Pulmonary artery endothelial cell (primary cell): ENCODE measurements around the gene RTL5. TPM values are rescaled to one million over a fixed set of nuclear protein-coding genes. Genes with fewer than 3 reads are reported as not detected.
A peak's percentile ranks its signal among the peaks of the same experiment; 100 is the strongest.

Experiments used
- DNase-seq: peaks from one replicate; pipeline ENCODE4 v3.0.0-alpha.2; 2011; ENCODE audit warnings: low read depth, low spot score
- total RNA-seq: library from RNA; depleted of rRNA; stranded (reverse); fragments of >200 nt; gene quantifications from 2 replicates; pipeline ENCODE4 v1.2.3, GENCODE V29; 2014

The RTL5 gene
- total RNA-seq, 1 donor from 2014 or later, result 0.20 TPM

DNA sequence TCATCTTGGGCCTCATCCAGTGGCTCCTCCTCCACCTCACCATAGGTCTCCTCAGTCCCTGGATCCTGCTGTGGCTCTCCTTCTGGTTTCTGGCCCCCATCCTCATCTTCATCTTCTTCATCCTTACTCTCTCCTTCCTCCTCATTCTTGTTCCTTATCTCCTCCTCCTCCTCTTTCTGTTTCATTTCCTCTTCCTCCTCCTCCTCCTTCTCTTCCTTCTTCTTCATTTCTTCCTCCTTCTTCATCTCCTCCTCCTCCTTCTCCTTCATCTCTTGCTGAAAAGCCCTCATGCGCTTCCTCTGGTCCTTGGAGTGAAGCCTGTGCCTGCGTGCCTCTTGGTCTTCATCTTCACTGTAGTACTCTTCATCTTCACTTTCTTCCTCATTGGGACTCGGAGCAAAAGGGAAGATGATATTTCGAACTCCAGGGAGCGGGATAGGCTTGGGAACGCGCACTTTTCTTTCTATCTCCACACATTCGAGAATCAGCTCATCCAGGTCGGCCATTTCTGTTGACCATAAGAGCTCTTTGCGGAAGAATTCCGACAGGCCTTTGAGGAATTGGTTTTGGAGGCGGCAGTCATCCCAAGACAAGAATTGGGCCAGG lies 1.5 kb downstream of the RTL5 start:
- DNase-seq, result no peak

DNA sequence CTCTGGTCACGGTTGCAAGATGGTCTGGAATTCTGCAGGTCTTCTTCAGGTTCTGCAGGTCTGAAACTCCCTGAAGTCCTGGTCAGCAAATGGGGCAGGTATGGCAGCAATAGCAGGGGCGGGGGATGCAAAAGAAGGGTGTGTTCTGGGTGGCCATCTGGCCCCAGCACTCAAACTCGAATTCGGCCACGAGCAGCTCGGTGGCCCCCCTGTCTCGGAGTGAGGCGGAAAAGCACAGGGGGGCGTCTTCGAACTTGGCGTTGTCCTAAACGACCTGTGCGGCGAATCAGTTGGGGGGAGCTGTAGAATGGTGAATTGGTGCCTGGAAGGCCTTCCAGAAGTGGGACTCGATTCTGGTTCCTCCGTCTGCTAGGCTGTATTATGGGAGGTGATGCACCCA lies 2.1 kb downstream of the RTL5 start:
- no peak for DNase-seq

DNA sequence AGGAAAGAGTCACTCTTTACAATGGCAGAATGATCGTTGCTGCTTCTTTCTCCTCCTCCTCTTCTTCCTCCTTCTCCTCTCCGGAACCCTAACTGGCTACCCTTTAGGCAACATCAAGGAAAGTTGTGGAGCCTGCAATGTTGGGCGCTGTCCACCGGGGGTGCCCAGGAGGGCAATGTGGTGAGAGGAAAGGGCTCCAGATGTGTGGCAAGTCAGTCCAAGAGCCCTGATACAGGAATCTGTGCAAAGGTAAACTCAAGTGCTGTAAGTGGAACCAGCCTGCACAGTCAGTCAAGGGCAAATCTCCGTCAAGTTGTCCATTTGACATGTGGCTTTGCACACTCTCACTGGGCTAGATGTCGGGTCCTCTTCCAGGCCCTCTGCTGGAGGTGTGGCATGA lies 2.8 kb downstream of the RTL5 start:
- DNase-seq, result no peak

DNA sequence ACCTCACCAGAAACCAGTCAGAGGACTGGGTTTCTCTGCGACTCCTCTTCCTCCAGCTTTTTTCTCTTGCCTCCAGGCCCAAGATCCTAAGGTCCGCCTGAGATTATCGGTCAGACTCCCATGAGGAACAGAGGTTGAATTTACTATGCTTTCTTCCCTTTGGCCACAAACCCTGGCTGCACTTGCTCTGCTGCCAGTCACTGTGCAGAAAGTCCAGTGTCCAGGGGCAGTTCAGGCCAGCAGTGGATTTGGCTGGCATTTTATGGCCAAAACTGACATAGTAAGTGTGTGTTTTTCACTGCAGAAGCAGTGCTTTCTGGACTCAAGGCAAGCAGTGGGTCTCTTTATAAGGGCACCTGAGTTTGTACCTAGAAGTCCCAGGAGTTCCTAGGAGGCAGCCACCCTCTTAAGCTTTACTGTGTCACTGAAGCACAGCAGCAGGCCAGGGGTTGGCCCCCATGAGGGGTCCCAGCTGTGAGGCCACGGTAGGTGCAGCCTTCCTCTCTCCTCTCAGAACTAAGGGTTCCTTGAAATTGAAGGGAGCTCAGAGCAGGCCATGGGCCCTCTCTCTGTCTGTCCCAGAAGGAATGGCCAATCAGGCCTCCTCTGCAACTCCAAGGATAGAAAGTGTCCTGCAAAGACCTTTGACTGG lies 3.4 kb downstream of the RTL5 start:
- no peak for DNase-seq

DNA sequence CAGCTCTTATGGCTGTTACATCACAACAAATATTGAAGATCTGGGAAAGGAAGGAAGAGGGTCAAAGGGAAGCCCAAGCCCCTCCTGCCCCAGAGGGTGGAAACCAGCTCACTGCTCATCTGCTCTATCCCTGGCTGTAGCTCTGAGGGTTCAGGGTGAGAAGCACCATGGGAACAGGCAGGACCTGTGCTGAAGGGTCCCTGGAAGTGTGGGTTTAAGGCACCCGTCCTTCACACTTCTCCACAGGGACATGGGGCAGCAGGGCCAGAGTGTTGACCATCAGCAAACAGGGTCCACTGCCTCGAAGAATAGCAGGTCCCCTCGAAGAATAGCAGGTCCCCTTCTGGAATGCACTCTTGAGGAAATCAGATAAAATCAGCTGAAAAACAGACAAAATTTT lies 4.4 kb downstream of the RTL5 start:
- no peak for DNase-seq

DNA sequence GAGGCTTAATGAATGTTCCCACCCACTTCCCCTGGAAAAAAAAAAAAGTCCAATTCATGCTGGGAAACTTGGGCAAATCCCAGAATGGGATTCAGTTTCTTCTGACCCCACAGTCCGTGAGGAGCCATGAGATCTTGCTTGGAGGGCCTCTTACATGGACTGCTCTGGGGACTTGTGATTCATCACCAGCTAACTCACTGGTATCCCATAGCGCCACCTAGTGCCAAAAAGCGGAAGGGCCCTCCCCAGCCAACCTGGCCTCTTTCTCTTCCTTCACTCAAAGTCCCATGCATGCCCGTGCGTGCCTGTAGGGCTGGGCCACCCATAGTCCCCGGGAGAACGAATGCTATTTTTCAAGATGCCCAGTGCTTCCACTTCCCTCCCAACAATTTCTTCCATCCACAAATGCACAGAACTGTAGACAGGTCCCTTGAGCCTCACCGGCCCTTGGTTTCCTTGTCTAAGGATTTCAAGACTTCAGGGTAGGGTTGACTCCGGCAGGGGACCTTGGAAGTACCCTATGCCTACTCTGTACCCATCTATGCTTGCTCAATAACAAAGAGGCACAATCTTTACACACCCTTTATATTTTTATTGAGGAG lies 5.1 kb downstream of the RTL5 start:
- DNase-seq, result peak; percentile 56

DNA sequence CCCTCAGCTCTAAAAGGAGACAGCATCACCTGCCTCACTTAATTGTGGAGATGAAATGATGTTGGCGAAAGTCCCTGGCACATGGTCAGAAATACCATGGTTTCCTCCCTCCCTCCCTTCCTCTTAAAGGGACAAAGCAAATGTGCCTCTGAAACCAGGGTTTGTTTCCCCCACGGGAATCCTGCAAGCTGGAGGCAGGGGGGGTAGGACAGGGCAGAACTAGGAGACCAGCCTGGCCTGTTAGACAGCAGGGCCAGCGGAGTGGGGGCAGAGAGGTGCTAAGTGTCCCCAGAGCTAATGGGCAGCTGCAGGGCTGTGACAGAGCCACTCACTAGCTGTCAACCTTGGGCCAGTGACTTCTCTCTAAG lies 5.7 kb downstream of the RTL5 start:
- no peak for DNase-seq

DNA sequence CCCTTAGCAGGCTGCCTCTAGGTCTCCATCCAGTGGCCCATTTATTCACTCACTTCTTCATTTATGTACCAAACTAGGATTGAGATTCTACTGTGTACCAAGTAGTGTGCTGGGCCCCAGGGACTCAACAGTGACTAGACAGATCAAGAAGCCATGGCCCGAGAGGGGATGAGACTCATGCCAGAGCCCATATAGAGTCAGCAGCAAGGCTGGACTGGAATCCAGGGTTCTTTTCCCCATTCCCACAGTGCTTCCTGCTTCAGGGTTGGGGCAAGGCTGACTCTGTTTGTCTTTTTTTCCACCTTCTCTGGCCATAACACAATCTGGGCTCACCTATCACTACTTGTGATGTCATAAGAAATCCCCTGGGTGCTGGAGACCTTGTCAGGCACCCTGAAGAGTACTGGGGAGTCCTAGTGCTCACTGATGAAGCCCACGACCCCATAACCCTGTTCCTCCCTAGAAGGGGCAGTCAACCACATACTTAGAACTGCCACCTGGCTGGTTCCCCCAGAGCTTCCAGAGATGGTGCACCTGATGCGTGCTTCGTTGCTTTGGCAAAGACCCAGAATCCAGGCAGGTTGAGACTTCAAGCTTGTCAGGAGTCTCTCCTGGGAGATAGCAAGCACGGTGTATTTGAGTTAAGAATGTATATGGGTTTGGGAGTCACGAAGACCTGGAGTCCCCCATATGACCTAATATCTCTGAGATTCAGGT lies 6.2 kb downstream of the RTL5 start:
- no peak for DNase-seq

DNA sequence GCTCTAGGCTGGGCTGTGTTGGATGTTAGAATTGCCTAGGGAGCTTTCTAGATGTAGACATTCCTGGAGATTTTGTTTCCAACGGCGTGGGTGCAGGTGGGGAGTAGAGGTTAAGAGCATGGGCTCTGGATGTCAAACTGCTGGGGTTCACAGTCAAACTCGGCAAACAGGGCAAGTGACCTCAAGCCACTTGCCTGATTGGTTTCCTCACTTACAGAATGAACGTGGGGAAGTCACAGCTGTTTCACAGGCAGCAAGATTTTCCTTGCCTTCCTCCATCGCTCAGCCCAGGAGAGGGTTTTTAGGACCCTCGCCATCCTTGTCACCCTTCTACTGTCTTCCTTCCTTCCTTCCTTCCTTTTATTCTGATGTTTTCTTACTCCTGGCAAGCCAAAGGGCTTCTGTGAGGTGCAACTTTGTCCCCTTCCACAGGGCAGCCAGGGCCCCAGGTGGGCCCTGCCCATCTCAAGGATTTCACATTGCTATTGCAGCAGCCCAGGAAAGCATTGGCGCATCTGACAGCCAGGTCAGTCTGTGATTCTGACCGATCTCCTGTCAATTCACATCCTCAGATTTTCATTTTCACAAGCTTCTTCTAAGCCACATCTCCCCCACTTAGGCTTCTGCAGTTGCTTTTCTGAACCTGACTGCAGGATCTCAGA lies 7.0 kb downstream of the RTL5 start:
- no peak for DNase-seq

DNA sequence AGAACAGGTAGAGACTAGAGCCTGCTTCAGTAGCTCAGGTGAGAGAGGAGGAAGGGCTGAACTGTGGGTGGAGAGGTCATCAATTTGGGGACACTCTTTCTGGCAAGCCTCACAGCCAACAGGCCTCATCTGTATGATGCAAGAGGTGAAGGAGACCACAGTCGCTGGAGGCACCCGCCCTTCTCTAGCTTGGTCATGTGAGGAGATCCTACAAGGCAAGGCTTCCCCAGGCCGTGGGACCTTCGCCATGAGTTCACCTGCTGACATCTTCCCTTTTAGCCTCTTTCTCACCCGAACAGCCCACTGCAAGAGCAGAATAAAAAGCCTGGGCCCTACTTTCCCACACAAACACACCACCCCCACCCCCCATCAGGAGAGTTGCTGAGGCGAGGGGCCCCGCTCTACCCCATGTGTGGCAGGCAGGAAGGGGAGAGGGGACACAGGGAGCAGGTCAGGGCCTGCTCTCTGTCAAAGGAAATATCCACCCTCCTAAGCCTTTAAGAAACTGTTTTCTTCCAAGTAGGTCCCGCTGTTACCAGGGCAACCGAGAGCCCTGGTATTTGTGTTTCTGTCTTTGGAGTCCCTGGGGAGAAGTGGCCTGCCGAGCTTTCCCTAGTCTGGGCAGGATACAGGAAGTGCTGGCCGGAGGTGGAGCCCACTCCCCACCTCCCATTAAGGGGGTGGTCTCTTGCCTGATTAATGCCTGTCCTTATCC lies 8.1 kb downstream of the RTL5 start:
- peak; percentile 20 for DNase-seq

DNA sequence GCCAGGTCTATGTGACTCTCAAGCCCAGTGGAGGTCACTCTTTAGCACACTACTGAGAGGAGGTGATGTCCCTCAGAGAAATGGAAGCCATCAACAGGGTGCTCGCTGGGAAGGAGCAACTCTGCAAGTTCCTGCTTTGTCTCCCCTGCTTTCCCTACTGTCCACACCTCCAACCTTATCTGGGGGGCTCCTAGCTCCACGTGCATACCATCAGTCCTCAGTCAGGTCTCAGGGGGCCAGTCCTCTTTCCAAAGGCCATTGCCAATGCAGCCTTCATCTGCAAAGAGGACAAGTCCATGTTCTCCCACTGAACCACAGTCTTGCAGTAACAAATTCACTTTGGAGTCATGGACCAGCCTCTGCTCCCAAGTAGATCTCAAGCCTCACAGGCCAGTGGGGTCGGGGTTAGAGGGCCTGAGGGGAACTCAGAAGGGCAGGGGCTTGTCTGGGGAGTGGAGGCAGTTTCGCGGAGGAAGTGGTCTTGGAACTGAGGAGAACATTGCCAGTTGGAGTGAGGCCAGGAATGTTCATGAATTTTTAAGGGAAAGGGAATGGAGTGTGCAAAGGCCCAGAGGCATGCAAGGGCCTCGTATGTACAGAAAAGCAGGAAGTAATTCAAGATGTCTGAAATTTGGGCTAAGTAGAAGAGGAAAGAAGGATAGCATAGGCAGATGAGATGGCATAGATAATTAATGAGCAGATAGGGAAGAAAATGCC lies 8.9 kb downstream of the RTL5 start:
- DNase-seq, result no peak

DNA sequence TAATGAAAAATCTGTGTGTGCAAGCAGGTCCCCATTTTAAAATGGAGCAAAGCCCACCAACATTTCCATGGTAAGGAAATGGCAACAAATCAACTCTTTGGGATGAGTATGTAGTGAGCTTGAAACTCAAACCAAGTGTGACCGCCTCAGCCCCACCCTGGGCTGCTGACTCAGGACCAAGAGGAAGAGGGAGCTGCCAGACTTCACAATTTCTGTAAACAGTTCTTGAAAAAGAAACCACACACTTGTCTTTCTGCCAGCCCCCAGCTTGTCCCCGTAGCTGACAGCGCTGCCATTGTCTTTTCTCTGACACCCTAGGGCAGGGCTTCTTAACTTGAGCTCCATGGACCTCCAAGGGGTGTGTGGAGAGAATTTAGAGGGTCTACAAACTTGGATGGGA lies 10.3 kb downstream of the RTL5 start:
- DNase-seq, result no peak

DNA sequence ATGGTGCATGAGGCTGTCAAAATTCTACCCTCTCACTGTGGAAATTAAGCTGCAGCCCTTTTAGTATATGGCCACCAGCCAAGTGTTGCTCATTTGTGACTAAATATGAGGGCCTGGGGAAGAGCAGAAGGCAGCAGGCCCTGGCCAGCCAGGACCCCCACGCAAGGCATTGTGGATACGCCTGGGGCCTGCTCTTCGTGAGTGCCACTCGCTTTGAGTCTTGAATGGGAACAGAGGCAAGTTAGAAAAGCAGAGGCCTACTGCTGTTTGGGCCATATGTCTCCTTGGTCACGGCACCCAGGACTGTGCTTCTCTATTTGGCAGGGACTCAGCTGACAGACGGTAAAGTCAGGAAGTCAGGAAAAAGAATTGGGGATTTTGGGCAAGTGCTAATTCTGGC lies 10.9 kb downstream of the RTL5 start:
- no peak for DNase-seq

DNA sequence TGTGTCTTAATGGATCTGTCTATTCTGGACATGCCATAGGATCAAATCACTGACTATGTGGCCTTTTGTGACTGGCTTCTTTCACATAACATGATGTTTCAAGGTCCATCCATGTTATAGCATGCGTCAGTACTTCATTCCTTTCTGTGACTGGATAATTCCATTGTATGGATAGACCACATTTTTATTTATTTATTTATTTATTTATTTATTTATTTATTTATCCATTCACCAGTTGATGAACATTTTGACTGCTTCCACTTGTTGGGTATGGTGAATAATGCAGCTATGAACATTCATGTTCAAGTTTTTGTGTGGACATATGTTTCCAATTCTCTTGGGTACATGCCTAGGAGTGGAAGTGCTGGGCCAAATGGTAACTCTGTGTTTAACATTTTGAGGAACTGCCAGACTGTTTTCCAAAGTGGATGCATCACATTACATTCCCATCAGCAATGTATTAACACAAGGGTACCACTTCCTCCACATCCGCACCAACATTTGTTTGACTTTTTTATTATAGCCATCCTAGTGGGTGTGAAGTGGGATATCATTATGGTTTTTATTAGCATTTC lies 14.0 kb downstream of the RTL5 start:
- DNase-seq, result no peak

DNA sequence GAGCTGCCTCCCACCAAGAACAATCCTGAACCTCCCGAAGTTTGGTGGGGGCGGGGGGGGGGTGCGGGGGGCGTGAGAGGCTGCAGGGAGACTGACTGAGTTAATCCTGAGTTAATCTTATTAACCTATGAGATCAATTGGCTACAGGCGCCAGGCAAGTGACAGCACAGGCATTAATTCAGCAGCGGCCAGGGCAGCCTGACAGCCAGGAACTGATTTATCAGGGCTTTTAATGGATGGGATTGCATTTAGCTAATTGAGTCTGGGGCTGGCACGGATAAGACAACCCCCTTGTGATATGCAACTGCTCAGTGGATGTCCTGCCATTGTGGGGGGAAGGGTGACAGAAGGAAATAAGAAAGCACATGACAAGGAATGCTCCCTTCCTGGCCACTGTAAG lies 16.3 kb downstream of the RTL5 start:
- DNase-seq, result no peak

DNA sequence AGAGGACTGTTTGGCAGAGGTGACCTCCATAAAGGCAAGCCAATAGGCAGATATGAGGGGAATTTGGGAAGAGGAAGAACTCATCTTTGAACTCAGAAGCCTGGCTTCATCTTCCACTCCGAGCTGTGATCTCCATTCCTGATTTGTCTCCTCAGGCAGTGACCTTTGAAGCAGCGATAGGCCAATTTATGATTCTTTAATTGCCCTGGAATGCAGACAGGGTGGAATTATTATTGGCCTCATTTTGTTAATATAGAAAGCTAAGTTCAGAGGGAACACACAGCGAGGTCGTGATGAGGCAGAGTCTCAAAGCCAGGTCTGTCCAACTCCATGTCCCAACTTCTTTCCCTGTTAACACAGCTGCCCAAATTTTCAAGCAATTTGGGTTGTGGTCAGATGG lies 16.9 kb downstream of the RTL5 start:
- DNase-seq, result no peak

DNA sequence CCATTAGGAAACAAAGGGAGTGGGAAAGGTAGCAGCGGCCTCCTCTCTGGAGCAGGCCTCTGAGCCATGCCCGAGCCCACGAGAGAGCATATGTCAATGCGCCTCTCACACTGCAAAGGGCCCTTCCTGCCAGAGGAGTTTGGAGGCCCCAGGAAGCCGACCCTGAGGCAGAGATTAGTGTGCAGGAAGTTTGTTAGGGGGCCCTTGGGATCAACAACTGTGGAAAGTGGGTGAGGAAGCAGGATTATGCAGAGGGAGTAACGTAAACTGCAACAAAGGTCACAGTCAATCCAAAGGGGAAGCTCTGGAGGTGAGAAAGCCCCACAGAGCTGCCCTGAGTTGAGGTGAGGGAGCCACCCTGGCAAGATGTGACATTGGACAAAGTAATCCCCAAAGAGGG lies 17.4 kb downstream of the RTL5 start:
- no peak for DNase-seq

DNA sequence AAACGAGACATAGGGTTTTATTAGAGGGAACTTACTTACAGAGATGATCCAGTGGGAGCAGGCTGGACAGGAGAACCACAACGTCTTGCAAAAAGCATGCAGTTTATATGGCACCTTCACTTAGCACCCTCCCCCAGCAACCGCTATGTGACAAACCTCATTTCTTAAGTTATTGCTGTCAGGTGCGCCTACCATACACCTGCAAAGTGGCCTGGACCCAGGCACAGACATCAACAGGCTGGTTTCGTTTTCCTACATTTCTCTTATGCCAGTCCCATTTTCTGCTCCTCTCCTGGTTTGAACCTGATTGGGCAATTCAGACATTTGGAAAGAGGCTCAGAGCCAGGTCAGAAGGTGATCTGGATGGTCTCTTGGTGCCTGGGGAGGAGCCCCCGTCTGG lies 18.3 kb downstream of the RTL5 start:
- DNase-seq, result no peak

DNA sequence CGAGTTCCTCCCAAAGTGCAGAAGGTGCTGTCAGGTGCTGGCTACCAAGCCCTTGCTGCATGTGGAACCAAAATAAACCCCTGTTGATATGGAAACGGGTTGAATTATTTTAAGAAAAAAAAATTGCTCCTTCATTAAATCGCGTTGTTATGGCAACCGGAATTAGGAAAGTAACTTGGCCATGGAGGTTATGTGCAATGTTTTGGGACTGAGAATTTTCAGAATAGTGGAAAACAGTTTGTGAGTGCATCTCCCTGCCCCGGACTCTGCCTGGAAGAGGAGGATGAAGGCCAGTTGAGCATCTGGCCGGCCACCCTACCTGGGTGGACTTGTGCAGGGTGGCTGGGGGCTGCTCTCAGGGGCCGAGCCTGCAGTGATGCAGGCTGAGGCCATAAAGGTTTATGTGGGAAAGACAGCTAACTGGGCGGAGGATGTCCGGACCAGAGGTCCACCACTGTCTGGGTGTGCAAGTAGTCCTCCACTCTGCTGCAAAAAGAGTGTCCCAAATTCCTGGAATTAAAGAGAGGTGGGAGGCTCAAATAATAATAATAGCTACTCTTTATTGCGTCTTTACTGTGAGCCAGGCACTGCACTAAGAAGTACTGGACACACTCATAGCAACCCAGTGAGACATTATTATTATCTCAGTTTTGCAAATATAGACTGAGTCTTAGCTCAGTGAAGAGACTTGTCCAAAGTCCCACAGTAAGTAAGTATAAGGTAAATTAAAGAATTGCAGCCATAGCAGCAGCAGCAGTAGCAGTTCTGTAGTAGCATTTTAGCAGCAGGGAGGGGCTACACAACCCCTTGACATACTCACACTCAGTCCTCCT lies 20.6 kb downstream of the RTL5 start:
- no peak for DNase-seq
